ENCODE measurements around the gene GUCA2B. TPM values are rescaled to one million over a fixed set of nuclear protein-coding genes. Genes with fewer than 3 reads are reported as not detected.

GUCA2B gene
- total RNA-seq, 1 experiment from 2014 or later = not detected

GRCh38 chr1:42164551-42165420 is 11.6 kb downstream of the GUCA2B start, which contains the start of gene GUCA2A:
Gene GUCA2A, minus strand, starts transcription at chr1:42164745. Its CDS starts 33 bp downstream, at chr1:42164712.
- WGBS (ENCODE audit: extremely low coverage, insufficient read length, low lambda C conversion rate) = no CpG with 5 or more reads among the region's 24 CpGs
- Histone ChIP-seq H3K4me1 (ENCODE audit: insufficient read depth, low read length) (no peaks in the 10 kb centered on the region; the same call in 1 of the 2 replicates), H3K9me3 (ENCODE audit: control insufficient read depth, low read depth, low read length) (no peaks in the 10 kb centered on the region), H3K4ac (ENCODE audit: low read depth, low read length) (no peak within 1 kb of the TSS), H3K27me3 (ENCODE audit: insufficient read depth, low read length) (no peaks in the 10 kb centered on the region), H3K56ac (ENCODE audit: insufficient read length, low read depth, low read length) (no peak within 1 kb of the TSS), H2BK5ac (ENCODE audit: insufficient read length, low read length) (no peak within 1 kb of the TSS), H2AFZ (ENCODE audit: low read length) (no peak within 1 kb of the TSS), H3K27ac (ENCODE audit: insufficient read length, low read depth, low read length) (no peak within 1 kb of the TSS), H3K18ac (ENCODE audit: insufficient read length, low read depth, low read length) (no peak within 1 kb of the TSS), H2BK120ac (ENCODE audit: low read depth, low read length, poor library complexity, severe bottlenecking) (no peak within 1 kb of the TSS), H3K23me2 (ENCODE audit: insufficient read length, low read depth, low read length, poor library complexity, severe bottlenecking) (no peaks in the 10 kb centered on the region), H4K20me1 (ENCODE audit: control insufficient read depth, insufficient read depth, insufficient read length) (no peaks in the 10 kb centered on the region), H2BK15ac (ENCODE audit: low read depth, low read length) (no peak within 1 kb of the TSS), H3K79me2 (ENCODE audit: insufficient read depth, low read length) (no peaks in the 10 kb centered on the region), H3K23ac (ENCODE audit: insufficient read length, low read depth, low read length) (no peak within 1 kb of the TSS), H4K8ac (replicated peaks; ENCODE audit: insufficient read length, low read depth, low read length) (no peak within 1 kb of the TSS), H3K4me2 (ENCODE audit: insufficient read depth, insufficient read length, low read length) (no peak within 1 kb of the TSS), H2AK5ac (ENCODE audit: insufficient read length, low read length) (no peak within 1 kb of the TSS), H3K9ac (ENCODE audit: extremely low read depth, insufficient read length, low read length) (no peak within 1 kb of the TSS), H2BK12ac (ENCODE audit: insufficient read length, low read depth, low read length) (no peak within 1 kb of the TSS), H2BK20ac (ENCODE audit: low read depth, low read length, poor library complexity, severe bottlenecking) (no peak within 1 kb of the TSS), H3K14ac (ENCODE audit: insufficient read depth, low read length) (no peak within 1 kb of the TSS), H4K91ac (ENCODE audit: insufficient read length, low read depth, low read length) (no peak within 1 kb of the TSS), H3T11ph (ENCODE audit: low read length) (no peak within 1 kb of the TSS), H3K79me1 (ENCODE audit: insufficient read depth, low read depth, low read length, poor library complexity, severe bottlenecking) (no peaks in the 10 kb centered on the region), H4K5ac (ENCODE audit: insufficient read length, low read depth, low read length) (no peak within 1 kb of the TSS)
- peaks cover 0 to 5% of the 10 kb centered on the region in 2 experiments; a peak in 2 of 5 replicates for H3K9me3 Mint-ChIP-seq
- H3K36me3 Mint-ChIP-seq (ENCODE audit: insufficient read depth in 1 of 3, low read depth in 3 of 3) = no peaks in the 10 kb centered on the region
- no peak for TF ChIP-seq CTCF (conservative IDR thresholded peaks at IDR 0.05)
- H3K4me3 Mint-ChIP-seq = no peak within 1 kb of the TSS
- H3K27me3 Mint-ChIP-seq (ENCODE audit: low read depth) = peaks cover 9% of the 10 kb centered on the region
- H3K4me1 Mint-ChIP-seq = peaks cover 7 to 9% of the 10 kb centered on the region in 2 experiments
- H3K27ac Mint-ChIP-seq = no peak within 1 kb of the TSS
- no peak for DNase-seq
